SK-N-SH treated with all-trans-retinoic acid at 6 μM for 48 hours (cell line): Measurements from ENCODE around the gene FTCDNL1.

Experiments
- ARNTL ChIP-seq: fragments of 450-650 bp; formaldehyde crosslinking; IDR thresholded peaks from 2 replicates; pipeline ENCODE4 v1.5.0; 2020; ENCODE audit warnings: low read depth, mild to moderate bottlenecking, moderate library complexity, borderline replicate concordance
- BACH2 ChIP-seq: fragments of 250-450 bp; sonication (Bioruptor Pico); IDR thresholded peaks from 2 replicates; pipeline ENCODE4 v1.9.0; 2021; ENCODE audit warnings: mild to moderate bottlenecking, borderline replicate concordance
- CSDC2 ChIP-seq: fragments of 250-450 bp; sonication (Bioruptor Pico); IDR thresholded peaks from 2 replicates; pipeline ENCODE4 v1.5.0; 2020; ENCODE audit warnings: mild to moderate bottlenecking, moderate library complexity
- ESRRG ChIP-seq: fragments of 250-450 bp; sonication (Bioruptor Pico); IDR thresholded peaks from 2 replicates; pipeline ENCODE4 v1.6.1; 2021; ENCODE audit warnings: mild to moderate bottlenecking
- GLIS3 ChIP-seq: fragments of 250-450 bp; sonication (Bioruptor Pico); IDR thresholded peaks from 2 replicates; pipeline ENCODE4 v1.5.0; 2020; ENCODE audit warnings: mild to moderate bottlenecking, moderate library complexity
- ISL1 ChIP-seq: fragments of 250-450 bp; sonication (Bioruptor Pico); IDR thresholded peaks from 2 replicates; pipeline ENCODE4 v2.1.2; 2022; ENCODE audit warnings: mild to moderate bottlenecking, moderate library complexity
- RARB ChIP-seq: fragments of 250-450 bp; sonication (Bioruptor Pico); IDR thresholded peaks from 2 replicates; pipeline ENCODE4 v1.8.0; 2021; ENCODE audit warnings: mild to moderate bottlenecking, moderate library complexity
- SNAI2 ChIP-seq: fragments of 250-450 bp; sonication (Bioruptor Pico); IDR thresholded peaks from 2 replicates; pipeline ENCODE4 v1.5.0; 2020; ENCODE audit warnings: mild to moderate bottlenecking, moderate library complexity
- ZC3H10 ChIP-seq: fragments of 250-450 bp; sonication (Bioruptor Pico); IDR thresholded peaks from 2 replicates; pipeline ENCODE4 v1.5.1; 2021; ENCODE audit warnings: mild to moderate bottlenecking, moderate library complexity
- ZNF70 ChIP-seq: fragments of 450-650 bp; formaldehyde crosslinking; IDR thresholded peaks from 2 replicates; pipeline ENCODE4 v1.5.0; 2020; ENCODE audit warnings: mild to moderate bottlenecking, moderate library complexity
- ZNF8 ChIP-seq: fragments of 450-650 bp; formaldehyde crosslinking; IDR thresholded peaks from 2 replicates; pipeline ENCODE4 v1.5.0; 2020; ENCODE audit warnings: mild to moderate bottlenecking, moderate library complexity
- TF ChIP-seq, protein P1 (sequence below): fragments of 250-450 bp; sonication (Bioruptor Pico); IDR thresholded peaks from 2 replicates; pipeline ENCODE4 v1.8.0; 2020; ENCODE audit warnings: mild to moderate bottlenecking, moderate library complexity, borderline replicate concordance
- TF ChIP-seq, protein P2 (sequence below): fragments of 250-450 bp; sonication (Bioruptor Pico); IDR thresholded peaks from 2 replicates; pipeline ENCODE4 v1.5.0; 2020; ENCODE audit warnings: mild to moderate bottlenecking, moderate library complexity

DNA sequence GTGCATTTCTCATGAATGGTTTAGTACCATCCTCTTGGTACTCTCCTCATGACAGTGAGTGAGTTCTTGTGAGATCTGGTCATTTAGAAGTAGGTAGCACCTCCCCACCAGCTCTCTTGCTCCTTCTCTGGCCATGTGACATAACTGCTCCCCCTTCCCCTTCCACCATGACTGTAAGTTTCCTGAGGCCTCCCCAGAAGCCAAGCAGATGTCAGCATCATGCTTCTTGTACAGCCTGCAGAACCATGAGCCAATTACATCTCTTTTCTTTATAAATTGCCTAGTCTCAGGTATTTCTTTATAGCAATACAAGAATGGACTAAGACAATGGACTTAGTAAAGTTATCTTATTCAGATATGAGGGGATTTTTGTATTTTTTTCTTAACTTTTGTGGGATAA, 43.0 kb downstream of the FTCDNL1 start:
- TF ChIP-seq ZNF8 (CRISPR knock-in tag) (no peak), ISL1 (CRISPR knock-in tag) (no peak), ARNTL (no peak), CSDC2 (no peak), RARB (CRISPR knock-in tag) (no peak), BACH2 (no peak), GLIS3 (CRISPR knock-in tag) (no peak), ZNF70 (CRISPR knock-in tag) (no peak), ESRRG (CRISPR knock-in tag) (no peak), SNAI2 (CRISPR knock-in tag) (no peak), ZC3H10 (no peak)
- TF ChIP-seq, protein P1, sequence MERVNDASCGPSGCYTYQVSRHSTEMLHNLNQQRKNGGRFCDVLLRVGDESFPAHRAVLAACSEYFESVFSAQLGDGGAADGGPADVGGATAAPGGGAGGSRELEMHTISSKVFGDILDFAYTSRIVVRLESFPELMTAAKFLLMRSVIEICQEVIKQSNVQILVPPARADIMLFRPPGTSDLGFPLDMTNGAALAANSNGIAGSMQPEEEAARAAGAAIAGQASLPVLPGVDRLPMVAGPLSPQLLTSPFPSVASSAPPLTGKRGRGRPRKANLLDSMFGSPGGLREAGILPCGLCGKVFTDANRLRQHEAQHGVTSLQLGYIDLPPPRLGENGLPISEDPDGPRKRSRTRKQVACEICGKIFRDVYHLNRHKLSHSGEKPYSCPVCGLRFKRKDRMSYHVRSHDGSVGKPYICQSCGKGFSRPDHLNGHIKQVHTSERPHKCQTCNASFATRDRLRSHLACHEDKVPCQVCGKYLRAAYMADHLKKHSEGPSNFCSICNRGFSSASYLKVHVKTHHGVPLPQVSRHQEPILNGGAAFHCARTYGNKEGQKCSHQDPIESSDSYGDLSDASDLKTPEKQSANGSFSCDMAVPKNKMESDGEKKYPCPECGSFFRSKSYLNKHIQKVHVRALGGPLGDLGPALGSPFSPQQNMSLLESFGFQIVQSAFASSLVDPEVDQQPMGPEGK (CRISPR knock-in tag), result no peak
- TF ChIP-seq, protein P2, sequence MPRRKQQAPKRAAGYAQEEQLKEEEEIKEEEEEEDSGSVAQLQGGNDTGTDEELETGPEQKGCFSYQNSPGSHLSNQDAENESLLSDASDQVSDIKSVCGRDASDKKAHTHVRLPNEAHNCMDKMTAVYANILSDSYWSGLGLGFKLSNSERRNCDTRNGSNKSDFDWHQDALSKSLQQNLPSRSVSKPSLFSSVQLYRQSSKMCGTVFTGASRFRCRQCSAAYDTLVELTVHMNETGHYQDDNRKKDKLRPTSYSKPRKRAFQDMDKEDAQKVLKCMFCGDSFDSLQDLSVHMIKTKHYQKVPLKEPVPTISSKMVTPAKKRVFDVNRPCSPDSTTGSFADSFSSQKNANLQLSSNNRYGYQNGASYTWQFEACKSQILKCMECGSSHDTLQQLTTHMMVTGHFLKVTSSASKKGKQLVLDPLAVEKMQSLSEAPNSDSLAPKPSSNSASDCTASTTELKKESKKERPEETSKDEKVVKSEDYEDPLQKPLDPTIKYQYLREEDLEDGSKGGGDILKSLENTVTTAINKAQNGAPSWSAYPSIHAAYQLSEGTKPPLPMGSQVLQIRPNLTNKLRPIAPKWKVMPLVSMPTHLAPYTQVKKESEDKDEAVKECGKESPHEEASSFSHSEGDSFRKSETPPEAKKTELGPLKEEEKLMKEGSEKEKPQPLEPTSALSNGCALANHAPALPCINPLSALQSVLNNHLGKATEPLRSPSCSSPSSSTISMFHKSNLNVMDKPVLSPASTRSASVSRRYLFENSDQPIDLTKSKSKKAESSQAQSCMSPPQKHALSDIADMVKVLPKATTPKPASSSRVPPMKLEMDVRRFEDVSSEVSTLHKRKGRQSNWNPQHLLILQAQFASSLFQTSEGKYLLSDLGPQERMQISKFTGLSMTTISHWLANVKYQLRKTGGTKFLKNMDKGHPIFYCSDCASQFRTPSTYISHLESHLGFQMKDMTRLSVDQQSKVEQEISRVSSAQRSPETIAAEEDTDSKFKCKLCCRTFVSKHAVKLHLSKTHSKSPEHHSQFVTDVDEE (CRISPR knock-in tag), result no peak
